Measurements from ENCODE around the gene SULT4A1. TPM values are rescaled to one million over a fixed set of nuclear protein-coding genes. Genes with fewer than 3 reads are reported as not detected.

The SULT4A1 gene
- total RNA-seq, 4 donors from 2014 or later = 1.3 TPM; not detected in 3

GRCh38 chr22:43838571-43839307, 23.6 kb downstream of the SULT4A1 start:
- no peaks in the 10 kb centered on the region for H3K36me3 ChIP-seq
- WGBS, 2 donors = 92 to 95% methylated on average over 25 of the region's 25 CpGs
- no peaks in the 10 kb centered on the region for H3K27me3 ChIP-seq
- no peak for TF ChIP-seq CTCF (IDR thresholded peaks at IDR 0.05)
- no peak for TF ChIP-seq POLR2A (IDR thresholded peaks at IDR 0.05)
- no peak for TF ChIP-seq EP300 (IDR thresholded peaks at IDR 0.05)
- H3K9me3 ChIP-seq = no peaks in the 10 kb centered on the region
- no peaks in the 10 kb centered on the region for H3K4me1 ChIP-seq
- no peak for DNase-seq (ENCODE audit: low spot score in 2 of 2)
- no peak overlapping the region for H3K27ac ChIP-seq
- no peak overlapping the region for H3K4me3 ChIP-seq

- no peak for DNase-seq (ENCODE audit: low spot score in 2 of 2)
- WGBS, 2 donors = 79 to 92% methylated on average over 8 to 10 of the region's 10 CpGs
- H3K27ac ChIP-seq = no peak overlapping the region
- TF ChIP-seq CTCF (IDR thresholded peaks at IDR 0.05) = no peak
- no peak for TF ChIP-seq EP300 (IDR thresholded peaks at IDR 0.05)
- TF ChIP-seq POLR2A (IDR thresholded peaks at IDR 0.05) = no peak
- no peaks in the 10 kb centered on the region for H3K36me3 ChIP-seq
- no peak overlapping the region for H3K4me3 ChIP-seq
- no peaks in the 10 kb centered on the region for H3K9me3 ChIP-seq
- H3K27me3 ChIP-seq = no peaks in the 10 kb centered on the region
- no peaks in the 10 kb centered on the region for H3K4me1 ChIP-seq
Observed at GRCh38 chr22:43838161-43838560, 24.2 kb downstream of the SULT4A1 start.

- 73 to 75% methylated on average over 9 of the region's 9 CpGs for WGBS, 2 donors
- no peak for TF ChIP-seq CTCF (IDR thresholded peaks at IDR 0.05)
- no peak for TF ChIP-seq POLR2A (IDR thresholded peaks at IDR 0.05)
- TF ChIP-seq EP300 (IDR thresholded peaks at IDR 0.05) = no peak
Observed at GRCh38 chr22:43837666-43838065, 24.6 kb downstream of the SULT4A1 start.

GRCh38 chr22:43835736-43836135, 26.6 kb downstream of the SULT4A1 start:
- DNase-seq (ENCODE audit: low spot score in 2 of 2) = no peak
- Histone ChIP-seq H3K27me3 (no peaks in the 10 kb centered on the region), H3K4me3 (no peak overlapping the region), H3K9me3 (no peaks in the 10 kb centered on the region), H3K36me3 (no peaks in the 10 kb centered on the region), H3K27ac (no peak overlapping the region), H3K4me1 (no peaks in the 10 kb centered on the region)
- TF ChIP-seq POLR2A (IDR thresholded peaks at IDR 0.05) (no peak), CTCF (IDR thresholded peaks at IDR 0.05) (no peak), EP300 (IDR thresholded peaks at IDR 0.05) (no peak)
- 70 to 79% methylated on average over 11 to 13 of the region's 13 CpGs for WGBS, 2 donors

More at GRCh38 chr22:43837666-43838065, 24.6 kb downstream of the SULT4A1 start:
- no peaks in the 10 kb centered on the region for H3K27me3 ChIP-seq
- H3K4me3 ChIP-seq = no peak overlapping the region
- no peaks in the 10 kb centered on the region for H3K4me1 ChIP-seq
- no peaks in the 10 kb centered on the region for H3K9me3 ChIP-seq
- no peak for DNase-seq (ENCODE audit: low spot score in 2 of 2)
- H3K36me3 ChIP-seq = no peaks in the 10 kb centered on the region
- H3K27ac ChIP-seq = no peak overlapping the region

- no peak overlapping the region for H3K27ac ChIP-seq
- H3K4me3 ChIP-seq = no peak overlapping the region
- TF ChIP-seq CTCF (IDR thresholded peaks at IDR 0.05) (no peak), POLR2A (IDR thresholded peaks at IDR 0.05) (no peak), EP300 (IDR thresholded peaks at IDR 0.05) (no peak)
- WGBS, 2 donors = 61 to 73% methylated on average over 9 to 12 of the region's 12 CpGs
- H3K36me3 ChIP-seq = no peaks in the 10 kb centered on the region
- H3K27me3 ChIP-seq = no peaks in the 10 kb centered on the region
- H3K9me3 ChIP-seq = no peaks in the 10 kb centered on the region
- DNase-seq (ENCODE audit: low spot score in 2 of 2) = no peak
- peaks cover 0 to 5% (median 0%) of the 10 kb centered on the region in 4 donors for H3K4me1 ChIP-seq
Observed at GRCh38 chr22:43835166-43835565, 27.1 kb downstream of the SULT4A1 start.
